Stimulated activated CD4-positive, alpha-beta T cell treated with anti-CD3 and anti-CD28 coated beads, Interleukin-4, amount 100 ng/mL, for 48 hours (primary cell): ENCODE results near the gene SLC1A2.
A peak's percentile ranks its signal among the peaks of the same experiment; 100 is the strongest.

Experiments used
- DNase-seq, 2 donors: peaks; one replicate each; pipeline ENCODE4 v3.0.0-alpha.2; 2020; ENCODE audit warnings: low read depth in 2 of 2

SLC1A2 gene

DNA sequence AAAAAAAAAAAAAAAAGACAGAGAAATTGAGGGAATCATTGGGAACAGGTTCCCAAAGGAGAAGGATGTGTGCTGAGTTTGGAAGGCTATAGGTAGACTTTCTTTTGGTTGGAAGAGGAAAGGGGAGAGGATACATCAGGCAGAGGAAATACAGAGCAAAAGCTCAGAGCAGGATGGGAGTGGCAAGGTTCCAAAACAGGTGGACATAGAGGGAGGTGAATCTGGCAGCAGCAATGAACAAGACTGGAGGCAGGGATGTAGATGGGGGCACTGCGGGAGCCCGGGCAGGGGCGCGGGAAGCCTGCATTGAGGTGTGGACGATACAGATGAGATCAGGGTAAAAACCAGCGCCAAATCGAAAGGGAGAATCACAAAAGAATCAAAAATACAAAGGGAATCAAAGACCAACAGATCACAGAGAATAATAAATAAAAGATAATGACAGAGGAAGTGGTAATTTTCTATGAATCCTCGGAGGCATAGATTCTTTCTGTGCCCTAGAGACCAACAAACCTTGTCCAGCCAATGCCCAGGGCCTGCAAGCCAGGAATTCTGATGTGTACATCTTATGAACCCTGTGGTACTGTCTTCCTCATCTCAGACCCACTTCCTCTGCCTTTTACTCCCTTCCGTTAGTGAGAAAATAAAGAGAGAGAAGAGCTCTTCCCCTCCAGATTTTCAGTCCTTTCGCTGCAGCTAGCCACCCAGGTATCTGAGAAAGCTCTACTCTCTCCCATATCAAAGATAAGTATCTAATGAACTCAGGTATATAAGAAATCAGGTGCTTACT, 70.3 kb downstream of the SLC1A2 start:
- no peak for DNase-seq

DNA sequence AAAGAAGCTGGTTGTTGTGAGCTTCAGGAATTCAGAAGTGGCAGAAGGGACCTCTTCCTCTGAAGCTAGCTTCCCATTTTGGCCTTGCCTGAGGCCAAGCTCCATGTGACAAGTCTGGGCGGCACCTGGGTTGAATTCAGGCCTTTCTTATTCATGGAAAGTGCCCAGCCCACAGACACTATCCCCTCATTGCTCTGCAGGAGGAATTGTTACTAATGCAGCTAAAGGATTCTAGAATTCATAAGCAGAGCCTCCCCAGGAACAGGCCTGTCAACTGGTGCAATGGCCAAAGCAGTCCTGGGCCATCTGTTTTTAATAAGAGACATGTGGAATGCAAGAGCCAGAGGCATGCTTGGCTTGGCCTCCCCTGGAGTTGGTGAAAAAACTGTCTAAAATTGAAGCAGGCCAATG, 71.4 kb downstream of the SLC1A2 start:
- no peak for DNase-seq

DNA sequence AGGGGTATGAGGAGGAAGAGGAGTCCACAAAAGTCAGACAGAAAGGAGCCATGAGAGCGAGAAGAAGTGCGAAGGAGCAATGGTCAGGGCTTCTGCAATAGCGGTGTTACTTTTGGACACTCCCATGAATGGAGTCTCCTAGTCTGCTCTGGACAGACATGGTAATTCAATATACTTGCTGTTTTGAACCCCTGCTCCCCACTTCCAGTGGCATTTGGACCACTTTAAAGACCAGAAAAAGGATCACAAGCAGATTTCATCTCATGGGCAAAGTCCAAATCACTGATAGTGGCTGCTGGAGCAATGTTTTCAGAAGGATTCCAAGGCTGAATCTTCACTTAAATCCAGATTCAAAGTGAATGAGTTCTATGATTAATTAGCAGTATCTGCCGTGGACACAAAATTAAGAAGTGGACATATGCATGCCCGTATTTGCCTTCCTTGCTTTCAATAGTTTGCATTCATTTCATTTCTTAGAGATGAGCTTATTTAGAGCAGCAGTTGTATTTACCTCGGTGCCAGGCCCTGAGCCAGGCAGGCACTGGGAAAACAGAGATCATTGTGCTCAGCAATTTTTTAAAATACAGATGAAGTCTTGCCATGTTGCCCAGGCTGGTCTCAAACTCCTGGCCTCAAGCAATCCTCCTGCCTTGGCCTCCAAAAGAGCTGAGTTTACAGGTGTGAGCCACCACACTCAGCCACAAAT, 72.0 kb downstream of the SLC1A2 start:
- DNase-seq = no peak

DNA sequence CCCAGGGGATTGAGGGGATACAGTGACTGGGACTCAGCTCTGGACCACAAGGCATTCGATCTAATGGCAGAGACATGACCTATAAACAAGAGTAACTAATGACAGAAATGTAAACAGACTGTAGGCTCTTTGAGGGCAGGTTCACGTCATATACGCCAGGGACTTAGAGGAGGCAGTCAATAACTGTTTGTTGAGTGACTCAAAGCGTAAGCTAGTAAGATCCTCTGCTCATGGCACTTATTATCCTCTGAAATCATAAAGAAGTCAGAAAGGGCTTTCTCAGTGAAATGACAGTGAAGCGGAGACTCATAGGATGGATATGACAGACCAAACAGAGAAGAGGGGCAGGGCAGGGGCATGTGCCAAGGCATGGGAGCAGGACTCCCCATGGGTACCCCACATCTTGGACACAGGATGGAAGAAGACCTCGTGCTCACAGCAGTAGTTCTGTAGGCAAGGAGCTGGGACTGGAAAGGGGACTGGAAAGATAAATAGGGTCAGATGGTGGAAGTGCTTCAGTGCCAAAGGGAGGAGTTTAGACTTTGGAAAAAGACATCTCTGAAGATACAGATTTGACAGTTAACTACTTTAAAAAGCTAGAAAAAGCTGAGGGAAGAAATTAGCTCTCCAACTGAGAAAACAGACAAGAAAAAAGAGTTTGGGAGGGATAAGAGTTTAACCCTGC, 72.7 kb downstream of the SLC1A2 start:
- DNase-seq = no peak

DNA sequence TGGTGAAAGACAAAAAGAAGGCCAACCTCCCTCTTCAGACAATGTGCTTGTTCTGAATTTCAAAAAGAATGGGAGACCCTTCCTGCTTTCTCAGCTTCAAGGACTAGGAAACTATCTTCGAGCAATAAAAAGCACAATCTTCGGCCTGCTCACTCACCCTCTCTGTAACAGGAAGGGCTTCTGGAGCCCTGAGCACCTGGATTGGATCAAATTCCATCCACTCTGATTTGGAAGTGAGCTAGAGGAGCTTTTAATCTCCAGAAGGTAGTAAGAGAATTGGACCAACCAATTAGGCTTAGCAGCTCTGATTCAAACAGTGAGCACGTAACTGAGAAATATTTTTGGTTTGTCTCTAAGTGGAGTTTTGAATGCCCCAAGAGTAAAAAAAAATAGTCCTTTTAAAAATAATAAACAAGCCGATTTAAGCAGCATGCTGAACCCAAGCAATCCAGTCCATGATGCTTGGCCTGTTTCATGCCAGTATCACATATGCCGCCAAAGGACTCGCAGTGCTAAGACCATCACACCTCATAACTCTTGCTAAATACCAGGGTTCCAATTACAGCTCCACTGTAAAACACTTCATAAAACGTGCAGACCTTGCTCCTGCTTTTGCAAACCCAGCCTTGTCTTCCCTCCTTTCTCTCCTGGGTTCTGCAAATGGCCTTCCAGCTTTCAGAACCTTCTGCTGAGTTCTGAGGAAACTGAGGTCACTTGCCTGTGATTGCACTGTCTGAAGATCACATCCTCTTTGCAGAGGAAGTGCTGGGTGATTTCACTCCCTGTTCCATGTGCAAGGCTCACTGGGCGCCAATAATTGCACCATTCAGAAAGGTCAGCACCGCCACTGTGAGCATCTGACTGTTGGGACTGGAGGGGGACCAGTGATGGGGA, 74.4 kb downstream of the SLC1A2 start:
- DNase-seq = no peak

DNA sequence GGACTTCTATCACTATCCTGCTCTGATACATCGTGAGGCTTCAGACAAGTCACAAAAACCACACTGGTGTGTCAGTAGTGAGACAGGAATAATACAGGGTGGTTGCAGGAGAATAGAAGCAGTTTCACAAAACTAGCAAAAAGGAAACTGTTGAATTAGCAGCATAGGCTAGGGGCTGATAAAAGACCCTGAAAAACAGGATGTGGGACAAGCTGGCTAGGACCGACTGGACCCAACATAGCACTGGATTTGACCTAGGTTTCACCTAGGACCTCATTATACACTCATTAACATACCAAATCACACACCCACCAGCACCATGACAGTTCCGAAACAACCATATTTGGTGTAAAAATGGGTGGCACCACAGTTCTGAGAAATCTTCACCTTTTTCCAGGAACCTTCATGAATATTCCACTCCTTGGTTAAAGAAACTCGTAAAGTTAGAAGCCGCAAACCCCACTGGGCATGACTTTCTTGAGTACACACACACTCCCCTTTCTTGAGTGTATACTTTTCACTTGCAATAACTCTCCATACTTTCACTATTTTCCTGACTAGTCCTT, 76.2 kb downstream of the SLC1A2 start:
- peak; percentile 13 to 27 for DNase-seq

DNA sequence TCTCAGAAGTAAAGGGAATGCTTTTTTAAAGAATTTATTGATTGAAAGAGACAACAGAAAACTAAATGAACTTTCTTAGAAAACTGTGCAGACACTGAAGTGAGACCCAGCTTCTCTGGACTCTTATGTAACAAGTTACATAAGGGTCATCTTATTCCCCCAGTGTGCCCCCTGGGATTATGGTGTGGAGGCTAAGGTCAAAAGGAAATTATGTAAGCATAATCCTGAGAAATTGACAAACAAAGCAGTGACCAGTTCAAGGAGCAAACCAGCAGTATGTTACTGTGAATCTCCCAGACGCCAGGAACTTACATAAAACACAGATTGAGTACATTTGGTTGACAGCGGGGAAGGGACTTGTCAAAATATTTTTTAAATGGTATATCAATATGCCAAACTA, 78.6 kb downstream of the SLC1A2 start:
- DNase-seq = no peak

DNA sequence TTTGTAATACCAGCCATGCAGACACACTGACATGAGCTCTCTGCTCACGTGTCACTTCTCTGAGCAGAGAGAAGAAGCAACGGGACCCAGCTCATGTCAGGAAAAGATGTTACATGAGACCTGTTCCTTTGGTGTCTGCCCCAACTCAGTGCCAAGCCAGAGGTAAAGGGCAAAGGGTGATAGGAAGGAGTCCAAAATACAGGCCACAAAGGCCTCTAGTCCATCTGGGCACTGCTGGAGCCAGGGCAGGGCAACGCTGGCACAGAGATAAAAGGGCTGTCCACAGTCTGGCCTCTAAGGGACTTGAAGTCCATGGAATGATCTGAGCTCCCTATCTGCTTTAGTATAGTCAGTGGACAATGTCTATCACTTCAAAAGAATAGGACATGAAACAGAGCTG, 79.3 kb downstream of the SLC1A2 start:
- no peak for DNase-seq

DNA sequence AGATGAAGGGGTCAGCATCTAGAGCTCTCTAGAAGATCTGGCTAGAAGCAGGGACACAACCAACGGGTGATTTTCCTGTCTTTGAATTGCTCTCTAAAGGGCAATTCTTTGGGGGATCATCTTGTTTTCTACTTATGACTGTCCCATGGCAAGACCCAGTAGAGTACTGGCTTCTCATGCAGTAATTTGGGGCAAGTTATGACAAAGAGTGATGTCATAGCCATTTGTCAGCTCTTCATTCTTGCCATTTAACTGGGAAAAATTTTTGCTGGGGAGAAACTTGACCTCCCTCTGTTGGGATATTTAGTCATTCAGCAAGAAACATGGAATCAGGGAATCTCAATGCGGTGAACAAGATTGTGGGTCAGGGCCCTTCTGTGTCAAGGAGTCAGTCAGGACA, 80.4 kb downstream of the SLC1A2 start:
- DNase-seq = no peak

DNA sequence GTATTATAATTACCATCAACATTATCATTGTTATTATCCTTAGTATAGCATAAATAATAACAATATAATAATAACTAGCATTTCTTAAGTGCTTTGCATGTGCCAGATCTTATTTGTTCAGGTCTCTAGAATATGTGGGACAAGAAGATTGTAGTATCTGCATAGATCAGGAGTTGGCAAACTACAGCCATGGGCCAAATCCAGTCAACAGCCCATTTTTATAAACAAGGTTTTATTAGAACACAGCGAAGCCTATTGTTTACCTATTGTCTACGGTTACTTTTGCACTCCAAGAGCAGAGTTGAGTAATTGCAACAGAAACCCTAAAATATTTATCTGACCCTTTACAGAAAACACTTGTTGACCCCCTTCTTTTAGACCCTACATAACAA, 81.4 kb downstream of the SLC1A2 start:
- DNase-seq = no peak

DNA sequence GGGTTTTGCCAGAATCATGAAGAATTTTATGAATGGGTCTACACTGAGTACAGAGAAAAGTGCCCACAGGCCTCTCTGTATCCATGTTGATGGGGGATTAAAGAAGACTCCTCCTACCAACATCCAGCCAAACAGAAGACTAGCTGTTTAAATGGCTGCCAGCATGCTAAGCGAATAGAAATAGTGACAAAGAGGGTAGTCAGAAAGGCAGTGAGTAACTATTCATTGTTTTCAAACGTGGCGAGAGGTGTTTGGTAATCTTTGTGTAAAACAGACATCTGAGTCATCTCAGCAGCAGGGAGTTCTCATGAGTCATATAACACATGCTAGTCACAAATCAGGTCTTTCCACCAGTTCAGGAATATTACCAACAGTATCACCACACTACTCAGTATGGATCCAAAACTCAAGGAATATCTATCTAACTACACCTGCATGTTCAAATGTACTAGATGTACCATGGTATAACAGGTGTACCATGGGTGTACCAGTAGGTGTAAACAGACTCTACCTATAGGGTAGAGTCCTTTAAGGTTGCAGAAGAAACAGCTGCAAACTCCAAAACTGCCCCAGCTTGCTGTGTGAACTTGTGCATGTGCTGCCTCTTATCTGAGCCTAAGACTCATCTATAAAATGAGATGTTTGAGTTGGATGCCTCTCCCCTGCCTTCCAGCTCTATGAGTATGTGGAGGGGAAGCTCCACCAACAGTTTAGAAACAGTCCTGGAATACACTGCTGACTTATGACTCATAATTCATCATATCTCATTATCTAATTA, 82.0 kb downstream of the SLC1A2 start:
- DNase-seq = peak in 1 of 2 donors; percentile 13

DNA sequence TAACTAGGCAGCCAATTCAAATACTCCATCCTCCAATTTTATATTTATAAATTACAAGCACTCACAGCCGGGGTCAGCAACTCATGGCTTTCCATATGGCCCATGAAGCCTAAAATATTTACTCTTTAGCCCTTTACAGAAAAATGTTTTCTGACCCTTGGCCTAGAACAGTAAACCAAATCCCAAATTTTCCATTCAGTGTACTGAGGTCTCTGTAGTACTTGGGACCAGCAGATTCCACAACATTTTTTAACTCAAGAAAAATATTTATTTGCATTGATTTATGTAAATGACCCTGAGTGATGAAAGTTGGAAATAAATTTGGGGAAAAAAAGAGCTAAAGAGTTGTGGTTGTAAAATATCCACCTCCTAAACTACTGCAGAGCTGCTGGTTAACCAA, 82.6 kb downstream of the SLC1A2 start:
- no peak for DNase-seq

DNA sequence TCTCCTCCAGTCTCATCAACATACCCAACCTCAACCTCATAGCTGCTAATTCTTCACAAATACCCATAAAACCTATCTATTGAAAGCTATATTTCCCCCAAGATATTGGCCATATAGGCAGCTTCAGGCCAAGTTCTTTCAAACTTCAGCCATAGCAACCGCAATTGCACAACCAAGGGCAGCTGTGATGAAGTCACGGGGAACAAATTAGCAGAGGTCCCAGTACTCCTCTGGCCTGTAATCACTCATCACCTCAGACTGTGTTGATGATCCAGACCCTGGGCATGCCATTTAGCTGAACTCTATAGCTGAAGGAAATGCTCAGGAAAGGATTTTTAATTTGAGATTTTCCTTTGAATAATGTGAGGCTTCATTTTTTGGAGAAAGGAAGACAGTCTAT, 84.1 kb downstream of the SLC1A2 start:
- DNase-seq = no peak

DNA sequence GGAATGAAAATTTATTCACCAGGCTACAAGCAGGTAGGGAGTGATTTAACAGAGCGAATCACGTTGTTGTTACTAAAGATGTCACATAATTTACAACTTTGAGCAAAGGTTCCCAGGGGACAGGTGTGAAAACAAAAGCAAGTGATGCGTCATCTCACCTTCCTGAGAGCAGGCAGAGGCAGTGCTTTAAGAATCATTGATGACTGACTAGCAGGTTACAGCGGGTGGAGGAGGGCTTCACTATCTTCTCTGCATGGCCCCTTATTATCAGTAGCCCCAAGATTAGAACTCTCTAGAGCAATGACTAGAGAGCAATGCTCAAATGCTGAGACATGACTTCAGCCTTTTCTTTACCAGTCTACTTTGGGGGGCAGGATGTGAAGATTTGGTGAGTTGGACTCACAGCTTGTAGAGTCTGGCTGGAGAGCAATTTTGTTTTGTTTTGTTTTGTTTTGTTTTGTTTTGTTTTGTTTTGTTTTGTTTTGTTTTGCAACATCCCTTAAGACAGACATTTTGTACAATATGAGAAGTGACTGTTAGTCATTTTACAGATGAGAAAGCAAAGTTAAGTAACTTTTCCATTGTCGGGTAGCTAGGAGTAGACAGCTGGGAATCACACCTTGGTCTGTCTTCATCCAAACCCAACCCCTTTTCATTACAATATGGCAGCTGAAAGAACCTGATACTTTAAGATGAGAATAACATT, 84.8 kb downstream of the SLC1A2 start:
- DNase-seq = no peak

DNA sequence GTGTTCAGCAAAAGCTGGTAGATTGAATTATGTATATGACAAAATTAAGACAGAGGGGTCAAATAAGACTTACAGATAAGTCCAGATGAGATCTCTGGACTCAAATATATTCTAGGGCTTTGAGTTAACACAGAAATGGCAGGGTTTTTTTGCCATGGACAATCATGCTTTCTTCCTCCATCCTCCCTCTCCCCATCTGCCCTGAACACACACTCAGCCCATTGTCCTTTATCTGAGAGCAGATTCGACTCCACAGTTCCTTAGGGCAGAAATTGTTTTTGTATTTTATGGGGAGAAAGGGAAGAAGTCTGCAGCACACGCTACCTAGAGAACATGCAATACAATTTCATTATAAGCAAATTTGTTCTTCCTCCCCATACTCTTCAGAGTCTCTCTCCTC, 86.8 kb downstream of the SLC1A2 start:
- no peak for DNase-seq

DNA sequence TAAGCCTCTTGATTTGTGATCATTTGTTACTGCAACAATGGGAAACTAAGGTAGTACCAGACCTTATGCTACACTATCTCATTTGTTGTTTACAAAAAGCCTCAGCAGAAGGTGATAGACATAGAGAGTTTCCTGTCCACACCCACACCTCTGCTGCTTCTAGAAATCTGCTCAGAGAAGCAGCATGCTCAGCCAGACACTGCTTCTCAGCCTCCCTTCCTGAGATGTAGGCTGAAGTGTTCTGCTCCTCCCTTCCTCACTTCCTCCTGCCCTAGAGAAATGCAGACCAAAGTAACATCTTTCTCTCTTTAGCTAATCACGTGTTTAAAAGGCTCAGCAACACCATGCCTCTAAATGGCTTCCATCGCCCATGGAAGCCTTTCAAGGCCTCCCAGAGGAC, 88.4 kb downstream of the SLC1A2 start:
- DNase-seq = no peak

DNA sequence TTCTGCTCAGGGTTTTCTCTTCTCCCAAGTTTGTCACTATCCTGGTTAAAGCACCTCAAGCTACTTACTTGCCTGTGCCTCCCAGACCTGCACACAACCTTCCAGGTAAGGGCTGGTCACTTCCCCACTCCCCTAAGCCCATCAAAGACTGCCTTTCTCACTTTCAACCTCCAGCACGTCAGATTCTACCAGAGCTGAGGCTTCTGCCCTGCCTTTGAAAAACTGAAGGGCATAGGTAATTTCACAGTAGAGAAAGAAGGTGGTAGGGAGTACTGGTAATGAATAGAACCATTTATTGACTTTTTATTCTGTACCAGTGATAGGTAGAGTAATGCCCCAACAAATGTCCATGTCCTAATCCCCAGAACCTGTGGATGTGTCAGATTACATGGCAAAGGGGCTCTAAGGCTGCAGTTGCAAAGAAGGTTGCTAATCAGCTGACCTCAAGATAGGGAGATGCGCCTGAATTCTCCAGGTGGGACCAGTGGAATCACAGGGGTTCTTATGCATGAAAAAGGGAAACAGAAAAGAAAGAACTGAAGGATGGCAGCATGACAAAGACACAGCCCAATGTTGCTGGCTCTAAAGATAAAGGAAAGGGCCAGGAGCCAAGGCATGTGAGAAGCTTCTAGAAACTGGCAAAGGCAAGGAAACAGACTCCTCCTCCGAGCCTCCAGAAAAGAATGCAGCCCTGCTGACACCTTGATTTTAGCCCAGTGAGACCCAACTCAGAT, 89.0 kb downstream of the SLC1A2 start:
- no peak for DNase-seq

DNA sequence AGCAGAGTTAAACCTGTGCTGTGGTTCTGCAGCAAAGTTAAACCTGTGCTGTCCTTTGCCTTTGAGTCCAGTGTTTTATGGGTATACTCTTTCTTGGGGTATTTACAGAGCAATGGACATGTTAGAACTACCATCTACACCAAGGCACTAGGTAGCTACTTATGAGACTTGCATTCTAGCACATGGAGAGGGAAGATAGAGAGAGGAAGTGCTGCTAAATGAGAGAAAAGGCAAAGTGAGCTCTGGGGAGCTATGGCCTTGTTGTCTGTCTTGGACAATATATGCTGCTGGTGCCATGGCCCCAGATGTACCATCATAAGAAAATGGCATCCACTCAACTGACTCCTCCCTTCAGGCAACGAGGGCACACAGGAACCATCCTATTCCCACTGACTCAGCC, 91.5 kb downstream of the SLC1A2 start:
- no peak for DNase-seq

DNA sequence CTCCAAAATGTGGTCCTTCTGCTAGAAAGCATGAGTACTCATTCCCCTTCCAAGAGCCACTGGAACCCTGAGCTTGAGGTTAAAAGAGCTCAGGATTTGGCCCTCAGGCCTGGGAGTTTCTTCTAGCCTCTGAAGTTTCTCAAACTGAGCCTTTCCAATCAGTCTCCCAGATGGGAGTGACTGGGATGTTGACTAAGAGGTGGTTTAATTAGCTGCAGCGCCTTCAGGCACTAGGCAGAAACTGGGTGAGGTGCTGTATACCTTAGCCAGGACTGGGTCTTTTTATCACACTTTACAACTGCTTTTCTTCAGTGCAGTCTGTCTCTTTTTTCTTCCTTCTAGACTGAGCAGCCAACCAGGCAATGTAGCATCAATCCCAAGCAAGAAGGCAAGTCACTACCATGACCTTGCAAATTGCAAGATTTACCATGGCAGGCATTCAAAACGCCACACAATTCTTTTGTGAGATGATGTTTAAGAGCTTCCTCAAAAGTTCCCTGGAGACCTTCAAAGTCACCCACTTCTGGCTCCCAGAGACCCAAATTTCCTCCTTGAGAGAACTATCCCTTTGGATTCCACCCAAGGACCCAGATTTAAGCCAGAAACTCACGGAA, 93.0 kb downstream of the SLC1A2 start:
- DNase-seq = no peak
